Lower leg skin (tissue), 4 donors: ENCODE measurements around the gene TMEM87B. TPM values are rescaled to one million over a fixed set of nuclear protein-coding genes. Genes with fewer than 3 reads are reported as not detected.

Source experiments
- DNase-seq, 2 donors: peaks; one replicate each; pipeline ENCODE4 v3.0.0-alpha.2; 2019; ENCODE audit warnings: low spot score in 2 of 2
- H3K4me3 ChIP-seq: fragments of 200-600 bp; sonication (generic); 2 replicates; pipeline ENCODE4 v1.5.1; 2017; ENCODE audit warnings: mild to moderate bottlenecking, low read depth; ENCODE audit not compliant: poor library complexity, severe bottlenecking
- CTCF ChIP-seq, 3 donors: fragments of 450-650 bp; IDR thresholded peaks; one replicate each; pipeline ENCODE4 v1.5.1; 2016; ENCODE audit warnings: antibody characterized with exemption in 3 of 3, mild to moderate bottlenecking in 3 of 3, moderate library complexity in 2 of 3
- POLR2A ChIP-seq, 2 donors: fragments of 450-650 bp; IDR thresholded peaks; one replicate each; pipeline ENCODE4 v1.6.1; 2016 to 2017; ENCODE audit warnings: antibody characterized with exemption in 2 of 2, mild to moderate bottlenecking in 1 of 2, moderate library complexity in 1 of 2
- WGBS, 2 donors: methylation state at CpG; one replicate each; pipeline ENCODE4 v1.1.5; 2018; 5-methylcytosine and 5-hydroxymethylcytosine counted together
- intact Hi-C: fragments of 100-400 bp; cut with DNase I; formaldehyde crosslinking; loops from one replicate; pipeline ENCODE4 v1.15.0; 2023; ENCODE audit warnings: low total_unique reads
- total RNA-seq, 4 donors: library from RNA; depleted of rRNA; stranded (reverse); fragments of >200 nt; gene quantifications; one replicate each; pipeline ENCODE4 v1.1.0, GENCODE V29; 2016

TMEM87B gene
- total RNA-seq, 4 donors from 2014 or later = 21.5 to 27.0 (median 24.7) TPM

DNA sequence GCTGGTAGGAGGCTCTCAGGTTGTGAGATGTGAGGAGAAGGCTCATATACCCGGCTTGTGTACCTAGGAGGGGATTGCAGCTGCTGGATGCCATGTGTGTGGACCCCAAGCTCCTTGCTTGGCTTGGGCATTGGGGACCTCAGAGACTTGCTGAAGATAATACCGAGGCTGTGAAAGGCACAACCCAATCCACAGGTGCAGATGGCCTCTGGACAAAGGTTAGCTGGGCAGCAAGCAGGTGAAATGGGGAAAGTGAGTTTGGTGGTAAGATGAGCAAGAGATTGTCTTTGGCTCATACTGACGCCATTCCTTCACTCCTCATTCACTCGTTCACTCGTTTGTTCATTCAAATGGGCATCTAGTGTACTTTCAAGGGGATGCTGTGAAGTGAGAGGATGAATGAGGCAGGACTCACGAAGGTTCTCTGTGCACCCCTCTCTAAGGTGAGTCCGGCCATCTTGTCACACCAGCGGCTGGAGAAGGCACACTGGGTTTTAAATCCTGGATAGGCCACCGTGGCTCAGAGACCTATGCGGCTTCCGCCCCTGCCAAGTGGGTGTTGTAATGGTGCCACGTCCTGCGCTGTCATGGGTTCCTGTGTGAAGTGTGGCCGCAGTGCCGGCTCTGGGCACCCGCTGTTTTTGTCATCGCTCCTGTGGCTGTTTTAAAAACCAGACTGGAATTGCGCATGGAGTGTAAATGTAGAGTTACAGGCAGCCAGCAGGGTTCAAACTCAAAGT is 96.8 kb downstream of the TMEM87B start:
- H3K4me3 ChIP-seq = no peak overlapping the region
- DNase-seq = peak; percentile 11 to 75
- WGBS, 2 donors = 92 to 94% methylated on average over 18 of the region's 18 CpGs
- intact Hi-C loops = no loop called here
- TF ChIP-seq CTCF (IDR thresholded peaks at IDR 0.05) (no peak), POLR2A (IDR thresholded peaks at IDR 0.05) (no peak)

- 88 to 93% methylated on average over 10 of the region's 10 CpGs for WGBS, 2 donors
- no peak overlapping the region for H3K4me3 ChIP-seq
- TF ChIP-seq POLR2A (IDR thresholded peaks at IDR 0.05) = no peak
- DNase-seq = peak; percentile 4 to 72
- intact Hi-C loops = no loop called here
Measured at GRCh38 chr2:112152476-112153178, 97.6 kb downstream of the TMEM87B start.

- TF ChIP-seq POLR2A (IDR thresholded peaks at IDR 0.05) (no peak), CTCF (IDR thresholded peaks at IDR 0.05) (no peak)
- intact Hi-C loops = no loop called here
- 81 to 84% methylated on average over 12 of the region's 12 CpGs for WGBS, 2 donors
- DNase-seq = peak; percentile 16 to 80
- no peak overlapping the region for H3K4me3 ChIP-seq
Measured at GRCh38 chr2:112153179-112153490, 98.1 kb downstream of the TMEM87B start.

GRCh38 chr2:112153501-112153900 is 98.4 kb downstream of the TMEM87B start:
- peak in 1 of 2 donors; percentile 67 for DNase-seq
- intact Hi-C loops = no loop called here
- H3K4me3 ChIP-seq = no peak overlapping the region
- WGBS, 2 donors = 95 to 96% methylated on average over 10 of the region's 10 CpGs
- TF ChIP-seq POLR2A (IDR thresholded peaks at IDR 0.05) = no peak
- no peak for TF ChIP-seq CTCF (IDR thresholded peaks at IDR 0.05)

DNA sequence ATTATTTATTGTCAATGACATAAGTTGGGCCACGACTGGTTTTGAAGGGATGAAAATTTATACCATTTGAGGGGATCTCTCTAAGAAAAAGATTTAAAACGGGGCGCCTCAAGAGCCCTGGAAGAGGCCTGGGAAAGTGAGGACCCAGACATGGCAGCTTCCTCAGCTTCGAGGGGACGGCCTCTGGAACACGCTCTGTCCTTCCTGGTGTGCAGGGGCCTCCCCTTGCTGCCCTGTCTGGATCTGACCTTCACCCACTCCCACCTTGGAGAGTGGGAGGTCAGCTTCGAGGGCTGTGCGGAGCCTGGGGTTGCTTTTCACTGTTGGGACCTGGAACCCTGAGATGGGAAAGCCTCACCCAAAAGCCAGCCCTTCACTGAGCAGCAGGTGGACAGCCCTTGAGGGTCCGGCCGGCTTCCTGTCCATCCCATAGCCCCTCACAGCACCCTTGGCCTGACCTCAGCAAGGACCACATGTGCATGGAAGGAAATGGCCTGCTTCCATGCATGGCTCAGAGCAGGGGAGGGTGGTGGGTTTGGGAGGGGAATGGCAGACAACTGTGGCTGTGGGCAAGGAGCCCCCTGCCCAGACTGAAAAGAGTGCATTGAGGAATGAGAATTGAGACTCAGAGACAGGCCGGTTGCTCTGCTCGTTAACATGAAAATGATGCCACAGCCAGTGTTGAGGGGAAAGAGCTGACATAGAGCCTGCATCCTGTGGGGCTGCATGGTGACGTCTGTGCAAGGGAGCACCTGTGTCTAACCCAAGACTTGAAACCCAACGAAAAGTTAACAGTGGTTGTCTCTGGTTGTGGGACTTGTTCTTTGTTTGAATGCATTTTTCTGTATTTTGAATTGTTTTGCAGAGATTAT is 99.4 kb downstream of the TMEM87B start:
- TF ChIP-seq CTCF (IDR thresholded peaks at IDR 0.05) = no peak
- no peak for TF ChIP-seq POLR2A (IDR thresholded peaks at IDR 0.05)
- peak in 1 of 2 donors; percentile 67 for DNase-seq
- intact Hi-C loops = no loop called here
- no peak overlapping the region for H3K4me3 ChIP-seq
- WGBS, 2 donors = 85 to 92% methylated on average over 14 of the region's 14 CpGs
